ENCODE data around the gene POLH. TPM values are rescaled to one million over a fixed set of nuclear protein-coding genes. Genes with fewer than 3 reads are reported as not detected.

The POLH gene
- total RNA-seq, 1 donor from 2014 or later: 20.2 TPM

GRCh38 chr6:43600595-43600994 lies 24.6 kb downstream of the POLH start:
- no peak overlapping the region for H3K27ac Mint-ChIP-seq (ENCODE audit: unreplicated experiment)
- no peaks in the 10 kb centered on the region for H3K9me3 Mint-ChIP-seq (ENCODE audit: unreplicated experiment)
- H3K4me3 Mint-ChIP-seq (ENCODE audit: unreplicated experiment): no peak overlapping the region
- no peak for DNase-seq
- H3K4me1 Mint-ChIP-seq (ENCODE audit: low read depth, unreplicated experiment): no peaks in the 10 kb centered on the region
- no peak for TF ChIP-seq CTCF (IDR thresholded peaks at IDR 0.05; ENCODE audit: partially characterized antibody, unreplicated experiment)
- no peaks in the 10 kb centered on the region for H3K36me3 Mint-ChIP-seq (ENCODE audit: unreplicated experiment)
- no peaks in the 10 kb centered on the region for H3K27me3 Mint-ChIP-seq (ENCODE audit: unreplicated experiment)

- Mint-ChIP-seq H3K4me1 (ENCODE audit: low read depth, unreplicated experiment) (no peaks in the 10 kb centered on the region), H3K27me3 (ENCODE audit: unreplicated experiment) (no peaks in the 10 kb centered on the region), H3K9me3 (ENCODE audit: unreplicated experiment) (peaks cover 1% of the 10 kb centered on the region), H3K4me3 (ENCODE audit: unreplicated experiment) (no peak overlapping the region), H3K36me3 (ENCODE audit: unreplicated experiment) (no peaks in the 10 kb centered on the region), H3K27ac (ENCODE audit: unreplicated experiment) (no peak overlapping the region)
- TF ChIP-seq CTCF (IDR thresholded peaks at IDR 0.05; ENCODE audit: partially characterized antibody, unreplicated experiment): no peak
- no peak for DNase-seq
These were observed 28.2 kb downstream of the POLH start for GRCh38 chr6:43604174-43604573.

- TF ChIP-seq CTCF (IDR thresholded peaks at IDR 0.05; ENCODE audit: partially characterized antibody, unreplicated experiment): no peak
- Mint-ChIP-seq H3K27ac (ENCODE audit: unreplicated experiment) (no peak overlapping the region), H3K9me3 (ENCODE audit: unreplicated experiment) (peaks cover 1% of the 10 kb centered on the region), H3K4me3 (ENCODE audit: unreplicated experiment) (no peak overlapping the region), H3K27me3 (ENCODE audit: unreplicated experiment) (no peaks in the 10 kb centered on the region), H3K4me1 (ENCODE audit: low read depth, unreplicated experiment) (peaks cover 2% of the 10 kb centered on the region), H3K36me3 (ENCODE audit: unreplicated experiment) (no peaks in the 10 kb centered on the region)
- DNase-seq: no peak
These were observed 30.0 kb downstream of the POLH start for GRCh38 chr6:43606019-43606418.

- H3K4me1 Mint-ChIP-seq (ENCODE audit: low read depth, unreplicated experiment): peaks cover 4% of the 10 kb centered on the region
- peaks cover 1% of the 10 kb centered on the region for H3K9me3 Mint-ChIP-seq (ENCODE audit: unreplicated experiment)
- no peak overlapping the region for H3K4me3 Mint-ChIP-seq (ENCODE audit: unreplicated experiment)
- no peaks in the 10 kb centered on the region for H3K36me3 Mint-ChIP-seq (ENCODE audit: unreplicated experiment)
- peak; percentile 90 for TF ChIP-seq CTCF (IDR thresholded peaks at IDR 0.05; ENCODE audit: partially characterized antibody, unreplicated experiment)
- no peaks in the 10 kb centered on the region for H3K27me3 Mint-ChIP-seq (ENCODE audit: unreplicated experiment)
- peak; percentile 77 for DNase-seq
- H3K27ac Mint-ChIP-seq (ENCODE audit: unreplicated experiment): no peak overlapping the region
These were observed 32.4 kb downstream of the POLH start for GRCh38 chr6:43608310-43608763.

GRCh38 chr6:43608807-43609206 lies 32.8 kb downstream of the POLH start:
- H3K27ac Mint-ChIP-seq (ENCODE audit: unreplicated experiment): no peak overlapping the region
- no peak for TF ChIP-seq CTCF (IDR thresholded peaks at IDR 0.05; ENCODE audit: partially characterized antibody, unreplicated experiment)
- H3K4me3 Mint-ChIP-seq (ENCODE audit: unreplicated experiment): no peak overlapping the region

More at GRCh38 chr6:43608807-43609206, 32.8 kb downstream of the POLH start:
- Mint-ChIP-seq H3K9me3 (ENCODE audit: unreplicated experiment) (peaks cover 1% of the 10 kb centered on the region), H3K4me1 (ENCODE audit: low read depth, unreplicated experiment) (peaks cover 7% of the 10 kb centered on the region), H3K27me3 (ENCODE audit: unreplicated experiment) (no peaks in the 10 kb centered on the region), H3K36me3 (ENCODE audit: unreplicated experiment) (no peaks in the 10 kb centered on the region)
- DNase-seq: no peak
